Fibroblast of skin of right biceps (primary cell): ENCODE results near the gene AZU1.
"Not testable (repeated sequence)": the region's sequence is repeated elsewhere in the genome, so short reads cannot be mapped to it uniquely, and the experiment has no call there.

ENCODE experiments used
- DNase-seq: peaks from one replicate; pipeline ENCODE4 v3.0.0-alpha.2; 2013

AZU1 gene

GRCh38 chr19:810883-811489 is 16.7 kb upstream of the AZU1 start:
- DNase-seq = no peak

GRCh38 chr19:811506-812048 is 16.1 kb upstream of the AZU1 start:
- no peak for DNase-seq

- DNase-seq = no peak
Observed at GRCh38 chr19:812049-812746, 15.4 kb upstream of the AZU1 start.

- no peak for DNase-seq
Observed at GRCh38 chr19:812747-813218, 14.9 kb upstream of the AZU1 start.

GRCh38 chr19:813219-814151 is 14.2 kb upstream of the AZU1 start:
- no peak for DNase-seq

- DNase-seq = no peak
Observed at GRCh38 chr19:814152-815078, 13.2 kb upstream of the AZU1 start.

GRCh38 chr19:815079-815774 is 12.4 kb upstream of the AZU1 start:
- DNase-seq = no peak

GRCh38 chr19:815775-816499 is 11.7 kb upstream of the AZU1 start:
- no peak for DNase-seq

GRCh38 chr19:816500-816857 is 11.2 kb upstream of the AZU1 start:
- DNase-seq = no peak

GRCh38 chr19:820212-820611 is 7.4 kb upstream of the AZU1 start:
- not testable (repeated sequence) for DNase-seq

- no peak for DNase-seq
Observed at GRCh38 chr19:821231-821824, 6.3 kb upstream of the AZU1 start.

- DNase-seq = no peak
Observed at GRCh38 chr19:821825-822503, 5.7 kb upstream of the AZU1 start, which contains the start of gene PLPPR3. Gene PLPPR3 (minus strand): TSS chr19:821955. CDS start chr19:821559, 396 bp downstream.

- DNase-seq = no peak
Observed at GRCh38 chr19:823565-824121, 4.0 kb upstream of the AZU1 start.

GRCh38 chr19:824885-825284 is 2.8 kb upstream of the AZU1 start:
- DNase-seq = no peak

- no peak for DNase-seq
Observed at GRCh38 chr19:825897-826644, 1.6 kb upstream of the AZU1 start.

- DNase-seq = no peak
Observed at GRCh38 chr19:827314-827709, 325 bp upstream of the AZU1 start.

- DNase-seq = no peak
Observed at GRCh38 chr19:829129-829758, 1.6 kb downstream of the AZU1 start.
